T-helper 17 cell (primary cell): Measurements from ENCODE around the gene ADCY2. TPM values are rescaled to one million over a fixed set of nuclear protein-coding genes. Genes with fewer than 3 reads are reported as not detected.

Experiments used
- ATAC-seq: fragments of 150-1000 bp; cut with Tn5 transposase; 2 replicates; pipeline ENCODE4 v1.10.0; 2021; ENCODE audit warnings: mild to moderate bottlenecking, moderate library complexity
- DNase-seq, 3 donors: peaks; one replicate each; pipeline versions ENCODE4 v3.0.0 to v3.0.0-alpha.2; 2020 to 2021
- H3K9me3 ChIP-seq: one replicate; pipeline ENCODE4 v1.7.0; 2013; ENCODE audit warnings: low read length, mild to moderate bottlenecking; ENCODE audit not compliant: control insufficient read depth, poor library complexity, severe bottlenecking
- H3K27ac Mint-ChIP-seq: one replicate; pipeline ENCODE4 v1.8.0; 2022; ENCODE audit warnings: mild to moderate bottlenecking, moderate library complexity, mixed read lengths
- H3K27me3 Mint-ChIP-seq: one replicate; pipeline ENCODE4 v1.8.0; 2022; ENCODE audit warnings: mixed read lengths
- H3K36me3 Mint-ChIP-seq: one replicate; pipeline ENCODE4 v1.8.0; 2022; ENCODE audit warnings: low read depth, mixed read lengths
- H3K4me1 Mint-ChIP-seq: one replicate; pipeline ENCODE4 v1.8.0; 2022; ENCODE audit warnings: mild to moderate bottlenecking, mixed read lengths
- H3K4me3 Mint-ChIP-seq: one replicate; pipeline ENCODE4 v1.8.0; 2022; ENCODE audit warnings: mild to moderate bottlenecking, moderate library complexity, mixed read lengths
- total RNA-seq, 4 donors: library from RNA in 2 of 4; stranded (reverse) in 2 of 4; gene quantifications; one replicate each; pipeline ENCODE4 v1.2.3 and lab custom pipeline; 2022 to 2026

Gene ADCY2
- total RNA-seq, 2 donors from 2014 or later: not detected

- H3K4me1 Mint-ChIP-seq: no peaks in the 10 kb centered on the region
Measured at GRCh38 chr5:7516253-7516652, 120.3 kb downstream of the ADCY2 start.

DNA sequence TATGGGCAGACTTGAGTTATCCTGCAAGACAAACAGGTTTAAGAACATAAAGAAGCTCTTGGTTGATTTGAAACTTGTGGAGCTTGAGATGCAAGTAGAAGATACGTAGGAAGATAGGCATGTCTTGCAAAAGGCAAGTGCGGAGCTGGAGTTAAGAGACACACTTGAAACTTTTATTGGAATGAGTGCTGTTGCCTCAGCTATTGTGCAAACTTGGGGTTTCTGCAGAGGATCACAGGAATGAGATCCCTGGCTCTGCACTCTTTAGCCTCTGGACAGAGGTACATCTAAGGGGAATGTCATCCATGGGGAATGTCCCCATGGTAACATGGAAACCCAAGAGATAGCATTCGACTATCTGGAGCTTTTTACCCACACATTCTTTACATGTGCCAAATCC lies 121.1 kb downstream of the ADCY2 start:
- peaks cover 5% of the 10 kb centered on the region for H3K27me3 Mint-ChIP-seq
- no peak overlapping the region for H3K27ac Mint-ChIP-seq
- ATAC-seq (no peak), DNase-seq (no peak)
- no peaks in the 10 kb centered on the region for H3K36me3 Mint-ChIP-seq
- no peak overlapping the region for H3K4me3 Mint-ChIP-seq
- no peaks in the 10 kb centered on the region for H3K9me3 ChIP-seq
- H3K4me1 Mint-ChIP-seq: no peaks in the 10 kb centered on the region

More at GRCh38 chr5:7516253-7516652, 120.3 kb downstream of the ADCY2 start:
- Mint-ChIP-seq H3K27me3 (peaks cover 5% of the 10 kb centered on the region), H3K4me3 (no peak overlapping the region), H3K36me3 (no peaks in the 10 kb centered on the region), H3K27ac (no peak overlapping the region)
- H3K9me3 ChIP-seq: no peaks in the 10 kb centered on the region
- ATAC-seq (no peak), DNase-seq (no peak)

GRCh38 chr5:7518947-7519560 lies 123.1 kb downstream of the ADCY2 start:
- peaks cover 5% of the 10 kb centered on the region for H3K27me3 Mint-ChIP-seq

DNA sequence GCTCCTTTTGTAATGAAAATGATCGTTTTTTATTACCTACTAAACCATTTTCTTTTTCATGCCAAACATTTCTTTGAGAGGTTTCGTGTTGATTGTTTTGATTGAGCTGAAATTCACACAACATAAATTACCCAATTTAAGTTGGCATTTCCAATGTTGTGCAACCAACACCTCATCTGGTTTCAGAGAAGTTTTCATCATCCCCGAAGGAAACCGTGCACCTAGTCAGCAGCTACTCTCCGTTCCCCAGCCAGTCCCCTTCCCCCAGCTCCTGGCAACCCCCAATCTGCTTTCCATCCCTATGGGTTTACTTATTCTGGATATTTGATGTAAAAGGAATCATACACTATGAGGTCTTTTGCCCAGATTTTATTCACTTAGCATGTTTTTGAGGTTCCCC lies 123.6 kb downstream of the ADCY2 start:
- no peak overlapping the region for H3K27ac Mint-ChIP-seq
- peaks cover 5% of the 10 kb centered on the region for H3K27me3 Mint-ChIP-seq
- no peaks in the 10 kb centered on the region for H3K4me1 Mint-ChIP-seq
- no peak for ATAC-seq
- no peak for DNase-seq
- H3K4me3 Mint-ChIP-seq: no peak overlapping the region
- no peaks in the 10 kb centered on the region for H3K9me3 ChIP-seq
- no peaks in the 10 kb centered on the region for H3K36me3 Mint-ChIP-seq

More at GRCh38 chr5:7518947-7519560, 123.1 kb downstream of the ADCY2 start:
- H3K4me3 Mint-ChIP-seq: no peak overlapping the region
- DNase-seq (no peak), ATAC-seq (no peak)
- no peak overlapping the region for H3K27ac Mint-ChIP-seq
- H3K36me3 Mint-ChIP-seq: no peaks in the 10 kb centered on the region
- no peaks in the 10 kb centered on the region for H3K9me3 ChIP-seq
- no peaks in the 10 kb centered on the region for H3K4me1 Mint-ChIP-seq

DNA sequence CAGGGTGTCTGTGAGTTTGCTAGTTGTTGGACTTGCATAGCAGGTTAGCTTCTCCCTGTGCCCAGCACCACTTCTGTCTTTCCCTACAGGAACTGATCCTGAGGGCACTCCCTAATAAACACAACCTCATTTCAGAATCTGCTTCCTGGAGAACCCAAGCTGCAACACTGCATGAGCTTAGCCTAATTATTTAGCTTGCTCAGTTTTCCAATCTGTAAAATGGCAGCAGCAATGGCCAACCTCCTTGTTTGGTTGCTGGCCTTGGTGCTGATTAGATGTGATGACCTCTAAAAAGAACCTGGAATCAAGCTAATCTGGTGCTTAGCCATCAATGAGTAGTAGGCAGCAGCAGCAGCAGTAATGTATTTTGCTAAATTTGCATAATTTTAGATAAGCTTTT lies 133.9 kb downstream of the ADCY2 start:
- H3K4me1 Mint-ChIP-seq: no peaks in the 10 kb centered on the region
- H3K27ac Mint-ChIP-seq: no peak overlapping the region
- no peaks in the 10 kb centered on the region for H3K36me3 Mint-ChIP-seq
- H3K9me3 ChIP-seq: no peaks in the 10 kb centered on the region
- H3K4me3 Mint-ChIP-seq: no peak overlapping the region
- peaks cover 6% of the 10 kb centered on the region for H3K27me3 Mint-ChIP-seq
- ATAC-seq (no peak), DNase-seq (no peak)

DNA sequence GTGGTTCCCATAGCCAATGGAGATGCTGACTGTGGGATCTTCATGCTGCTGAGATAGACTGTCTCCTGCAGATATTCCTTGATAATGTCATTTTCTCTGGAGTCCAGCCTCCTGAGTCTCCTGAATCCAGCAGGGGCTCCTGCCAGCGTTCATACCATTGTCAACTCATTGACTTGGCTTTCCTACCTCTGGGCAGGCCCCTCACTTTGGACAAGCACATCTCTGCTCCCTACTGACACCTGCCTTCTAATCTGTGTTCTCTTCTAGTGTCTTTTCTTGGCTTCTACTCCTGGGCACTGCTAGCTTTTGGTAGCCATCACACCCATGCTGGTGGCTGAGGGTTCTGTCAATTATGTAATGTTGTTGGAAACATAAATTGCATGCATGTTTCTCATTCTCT lies 138.0 kb downstream of the ADCY2 start:
- peaks cover 9% of the 10 kb centered on the region for H3K27me3 Mint-ChIP-seq
- no peak for ATAC-seq

GRCh38 chr5:7534505-7534904 lies 138.6 kb downstream of the ADCY2 start:
- Mint-ChIP-seq H3K27me3 (peaks cover 9% of the 10 kb centered on the region), H3K4me3 (no peak overlapping the region), H3K36me3 (no peaks in the 10 kb centered on the region), H3K4me1 (no peaks in the 10 kb centered on the region), H3K27ac (no peak overlapping the region)
- DNase-seq (no peak), ATAC-seq (no peak)
- no peaks in the 10 kb centered on the region for H3K9me3 ChIP-seq

More for the DNA sequence above, 138.0 kb downstream of the ADCY2 start:
- H3K36me3 Mint-ChIP-seq: no peaks in the 10 kb centered on the region
- DNase-seq: no peak
- H3K27ac Mint-ChIP-seq: no peak overlapping the region
- no peaks in the 10 kb centered on the region for H3K4me1 Mint-ChIP-seq
- no peaks in the 10 kb centered on the region for H3K9me3 ChIP-seq
- no peak overlapping the region for H3K4me3 Mint-ChIP-seq

DNA sequence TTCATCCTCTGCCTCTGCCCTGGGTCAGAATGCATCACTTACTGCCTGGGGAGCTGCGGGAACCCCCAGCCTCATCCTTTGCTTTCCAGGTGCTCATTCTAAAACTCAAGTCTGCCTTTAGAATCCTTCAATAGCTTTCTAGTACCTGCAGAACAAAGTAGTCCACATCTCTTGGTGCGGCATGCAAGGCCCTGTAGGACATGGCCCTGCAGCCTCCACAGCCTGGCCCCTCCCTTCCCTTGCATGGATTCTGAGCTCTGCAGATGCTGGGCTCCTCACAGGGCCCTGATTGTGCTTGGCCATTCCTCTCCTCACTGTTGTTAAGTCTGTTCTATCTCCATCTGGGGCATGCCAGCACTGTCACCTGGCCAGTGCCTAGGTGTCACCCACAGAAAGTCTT lies 141.6 kb downstream of the ADCY2 start:
- ATAC-seq (no peak), DNase-seq (no peak)
- H3K36me3 Mint-ChIP-seq: no peaks in the 10 kb centered on the region
- H3K4me3 Mint-ChIP-seq: no peak overlapping the region
- no peak overlapping the region for H3K27ac Mint-ChIP-seq
- peaks cover 19% of the 10 kb centered on the region for H3K27me3 Mint-ChIP-seq
- no peaks in the 10 kb centered on the region for H3K4me1 Mint-ChIP-seq
- no peaks in the 10 kb centered on the region for H3K9me3 ChIP-seq

GRCh38 chr5:7539571-7539970 lies 143.6 kb downstream of the ADCY2 start:
- ATAC-seq (no peak), DNase-seq (no peak)
- H3K4me1 Mint-ChIP-seq: no peaks in the 10 kb centered on the region
- peaks cover 19% of the 10 kb centered on the region for H3K27me3 Mint-ChIP-seq
- H3K9me3 ChIP-seq: no peaks in the 10 kb centered on the region
- no peak overlapping the region for H3K4me3 Mint-ChIP-seq
- no peak overlapping the region for H3K27ac Mint-ChIP-seq
- H3K36me3 Mint-ChIP-seq: no peaks in the 10 kb centered on the region

DNA sequence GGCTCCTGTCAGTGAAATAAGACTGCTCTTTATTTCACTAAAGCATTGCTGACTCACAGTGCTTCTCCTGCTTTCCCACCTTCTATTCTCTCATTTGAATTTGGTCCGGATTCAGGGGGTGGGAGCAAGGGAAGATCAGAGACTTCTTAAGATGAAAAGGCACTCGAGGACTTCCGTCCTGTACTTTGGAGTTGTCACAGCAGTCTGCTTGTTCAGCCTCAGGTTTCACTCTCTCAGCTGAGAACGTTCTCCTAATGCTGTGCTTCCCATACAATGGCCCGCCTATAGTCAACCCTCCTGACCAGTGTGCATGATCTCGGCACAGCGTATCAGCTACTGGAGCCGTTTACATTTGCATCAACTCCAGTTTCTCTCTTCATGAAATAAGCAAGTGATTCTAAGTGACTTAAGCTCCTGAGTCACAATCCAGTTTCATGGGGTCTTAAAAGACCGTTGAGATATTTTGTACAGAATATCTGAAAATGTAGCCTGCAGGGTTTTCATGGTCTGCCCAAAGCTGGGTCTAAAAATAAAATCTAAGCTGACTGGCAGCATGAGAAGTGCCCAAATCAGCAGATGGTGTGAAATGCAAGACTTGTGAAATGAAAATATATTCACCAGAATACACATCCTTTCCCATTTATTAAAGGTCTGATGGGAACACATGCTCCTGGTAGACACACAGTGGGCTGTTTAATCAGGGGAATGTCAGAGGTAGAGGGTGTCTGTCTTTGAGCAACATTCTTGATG lies 145.0 kb downstream of the ADCY2 start:
- H3K4me1 Mint-ChIP-seq: no peaks in the 10 kb centered on the region

GRCh38 chr5:7541898-7542297 lies 146.0 kb downstream of the ADCY2 start:
- Mint-ChIP-seq H3K27me3 (peaks cover 19% of the 10 kb centered on the region), H3K4me1 (no peaks in the 10 kb centered on the region), H3K4me3 (no peak overlapping the region), H3K36me3 (no peaks in the 10 kb centered on the region), H3K27ac (no peak overlapping the region)
- DNase-seq (no peak), ATAC-seq (no peak)
- H3K9me3 ChIP-seq: no peaks in the 10 kb centered on the region

More for the DNA sequence above, 145.0 kb downstream of the ADCY2 start:
- ATAC-seq (no peak), DNase-seq (no peak)
- H3K27ac Mint-ChIP-seq: no peak overlapping the region
- no peak overlapping the region for H3K4me3 Mint-ChIP-seq
- H3K9me3 ChIP-seq: no peaks in the 10 kb centered on the region
- H3K36me3 Mint-ChIP-seq: no peaks in the 10 kb centered on the region
- peaks cover 19% of the 10 kb centered on the region for H3K27me3 Mint-ChIP-seq

DNA sequence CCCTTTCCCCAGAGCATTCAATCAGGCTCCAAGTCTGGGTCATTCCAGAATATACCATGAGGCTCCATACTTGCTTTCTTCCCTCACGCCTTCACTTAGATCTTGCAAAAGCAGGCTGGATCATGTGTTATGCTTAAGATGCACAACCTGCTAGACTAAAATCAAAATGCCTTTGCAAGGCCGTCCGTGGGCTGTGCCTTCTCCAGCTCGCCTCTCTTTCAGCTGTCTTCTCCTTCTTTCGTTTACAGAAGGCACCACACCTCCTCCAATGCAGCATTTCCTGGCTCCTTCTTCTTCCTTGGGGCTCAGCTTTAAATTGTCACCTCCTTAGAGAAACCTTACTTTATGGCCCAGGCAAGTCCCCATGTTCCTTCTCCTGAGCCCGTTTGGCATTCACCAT lies 150.6 kb downstream of the ADCY2 start:
- no peak overlapping the region for H3K4me3 Mint-ChIP-seq
- H3K9me3 ChIP-seq: no peaks in the 10 kb centered on the region
- ATAC-seq (no peak), DNase-seq (no peak)
- no peak overlapping the region for H3K27ac Mint-ChIP-seq
- no peaks in the 10 kb centered on the region for H3K4me1 Mint-ChIP-seq
- no peaks in the 10 kb centered on the region for H3K27me3 Mint-ChIP-seq
- no peaks in the 10 kb centered on the region for H3K36me3 Mint-ChIP-seq

GRCh38 chr5:7548596-7548995 lies 152.7 kb downstream of the ADCY2 start:
- no peaks in the 10 kb centered on the region for H3K36me3 Mint-ChIP-seq
- H3K27me3 Mint-ChIP-seq: no peaks in the 10 kb centered on the region
- no peak overlapping the region for H3K4me3 Mint-ChIP-seq
- ATAC-seq (no peak), DNase-seq (no peak)
- H3K27ac Mint-ChIP-seq: no peak overlapping the region
- no peaks in the 10 kb centered on the region for H3K9me3 ChIP-seq
- no peaks in the 10 kb centered on the region for H3K4me1 Mint-ChIP-seq

DNA sequence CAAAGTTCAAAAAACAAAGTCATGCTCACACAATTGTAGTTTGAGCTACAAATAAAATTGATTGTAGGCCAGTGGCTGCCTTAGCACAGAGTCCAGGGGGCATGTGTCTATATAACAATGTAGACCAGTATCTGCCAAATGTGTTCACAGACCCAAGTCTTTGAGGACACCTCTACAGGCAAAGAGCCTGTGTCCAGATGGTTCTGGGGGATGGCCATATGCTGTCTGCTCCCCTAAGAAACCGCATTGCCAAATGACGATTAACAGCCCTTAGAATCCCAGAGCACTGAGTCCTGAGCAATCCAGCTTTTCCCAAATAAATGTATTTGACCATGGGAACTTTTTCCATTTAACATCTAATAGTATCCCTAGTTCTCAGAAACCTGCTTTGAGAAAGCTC lies 169.6 kb downstream of the ADCY2 start:
- H3K9me3 ChIP-seq: no peaks in the 10 kb centered on the region
- no peak for ATAC-seq
- H3K4me3 Mint-ChIP-seq: no peak overlapping the region
- no peak for DNase-seq
- no peaks in the 10 kb centered on the region for H3K4me1 Mint-ChIP-seq
- peaks cover 17% of the 10 kb centered on the region for H3K27me3 Mint-ChIP-seq
- H3K36me3 Mint-ChIP-seq: no peaks in the 10 kb centered on the region
- no peak overlapping the region for H3K27ac Mint-ChIP-seq
